ENCODE data around the gene KPNA6.

- TF ChIP-seq CTCF (IDR thresholded peaks at IDR 0.05; ENCODE audit: low read depth, low read length) (no peak), EZH2phosphoT487 (IDR thresholded peaks at IDR 0.05; ENCODE audit: low read depth) (no peak)
Measured at GRCh38 chr1:32178380-32179192, 70.7 kb downstream of the KPNA6 start.

All from OCI-LY3 (cell line).